ENCODE data around the gene MACROH2A1.

Gene MACROH2A1

GRCh38 chr5:135303582-135304173, 95.4 kb downstream of the MACROH2A1 start:
- no peak for TF ChIP-seq CTCF (IDR thresholded peaks at IDR 0.05; ENCODE audit: extremely low read depth, missing control alignments)
- DNase-seq (ENCODE audit: low spot score) = no peak

GRCh38 chr5:135296900-135297816, 101.9 kb downstream of the MACROH2A1 start:
- TF ChIP-seq CTCF (IDR thresholded peaks at IDR 0.05; ENCODE audit: extremely low read depth, missing control alignments) = no peak
- DNase-seq (ENCODE audit: low spot score) = no peak

- no peak for DNase-seq (ENCODE audit: low spot score)
- TF ChIP-seq CTCF (IDR thresholded peaks at IDR 0.05; ENCODE audit: extremely low read depth, missing control alignments) = no peak
Measured at GRCh38 chr5:135295852-135296251, 103.2 kb downstream of the MACROH2A1 start.

GRCh38 chr5:135294793-135295192, 104.2 kb downstream of the MACROH2A1 start:
- no peak for DNase-seq (ENCODE audit: low spot score)
- no peak for TF ChIP-seq CTCF (IDR thresholded peaks at IDR 0.05; ENCODE audit: extremely low read depth, missing control alignments)

- no peak for TF ChIP-seq CTCF (IDR thresholded peaks at IDR 0.05; ENCODE audit: extremely low read depth, missing control alignments)
- no peak for DNase-seq (ENCODE audit: low spot score)
Measured at GRCh38 chr5:135289651-135290050, 109.4 kb downstream of the MACROH2A1 start.

- no peak for TF ChIP-seq CTCF (IDR thresholded peaks at IDR 0.05; ENCODE audit: extremely low read depth, missing control alignments)
Measured at GRCh38 chr5:135287551-135287950, 111.5 kb downstream of the MACROH2A1 start.

More at GRCh38 chr5:135287551-135287950, 111.5 kb downstream of the MACROH2A1 start:
- DNase-seq (ENCODE audit: low spot score) = no peak

Measured in GM20000 (cell line).